Measurements from ENCODE around the gene APOBEC3A.

Gene APOBEC3A

DNA sequence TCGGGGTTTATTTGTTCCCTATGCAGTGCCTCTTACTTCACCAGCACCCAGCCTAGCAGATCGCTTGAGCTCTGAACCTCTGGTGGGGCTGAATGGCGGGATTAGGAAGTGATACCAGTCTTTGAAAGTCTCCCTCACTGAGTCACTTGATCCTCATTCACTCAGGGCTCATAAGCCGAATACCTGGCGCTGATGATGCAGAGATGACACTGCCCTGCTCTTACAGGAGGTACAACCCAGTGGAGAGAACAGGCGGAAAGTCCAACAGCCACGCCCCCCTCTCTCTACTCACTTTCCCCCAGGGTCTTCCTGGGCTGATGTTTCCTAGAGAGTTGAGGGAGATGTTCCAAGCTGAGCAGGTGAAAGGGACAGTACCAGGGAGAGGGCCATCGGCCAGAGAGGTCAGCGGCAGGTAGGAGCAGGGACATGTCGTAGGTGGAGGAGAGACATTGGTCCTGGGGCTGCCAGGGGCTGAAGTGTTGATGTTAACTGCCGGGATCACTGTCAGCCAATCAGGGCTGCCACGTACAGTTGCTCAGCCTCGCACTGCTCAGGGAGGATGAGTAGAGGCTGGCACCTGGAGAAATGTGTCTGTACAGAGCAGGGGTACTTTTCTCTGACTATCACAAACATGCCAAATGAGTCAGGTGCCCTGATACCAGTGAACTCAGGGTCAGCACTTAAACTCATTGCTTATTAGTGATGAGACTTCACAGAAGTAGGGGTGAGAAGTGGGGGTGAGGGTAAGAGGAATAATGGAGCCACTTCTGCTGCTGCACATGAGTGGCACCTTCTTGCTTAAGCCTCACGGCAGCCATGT lies 9.9 kb upstream of the APOBEC3A start:
- H3K4me3 ChIP-seq (ENCODE audit: low read depth, low read length) = no peak overlapping the region
- TF ChIP-seq, protein P1, sequence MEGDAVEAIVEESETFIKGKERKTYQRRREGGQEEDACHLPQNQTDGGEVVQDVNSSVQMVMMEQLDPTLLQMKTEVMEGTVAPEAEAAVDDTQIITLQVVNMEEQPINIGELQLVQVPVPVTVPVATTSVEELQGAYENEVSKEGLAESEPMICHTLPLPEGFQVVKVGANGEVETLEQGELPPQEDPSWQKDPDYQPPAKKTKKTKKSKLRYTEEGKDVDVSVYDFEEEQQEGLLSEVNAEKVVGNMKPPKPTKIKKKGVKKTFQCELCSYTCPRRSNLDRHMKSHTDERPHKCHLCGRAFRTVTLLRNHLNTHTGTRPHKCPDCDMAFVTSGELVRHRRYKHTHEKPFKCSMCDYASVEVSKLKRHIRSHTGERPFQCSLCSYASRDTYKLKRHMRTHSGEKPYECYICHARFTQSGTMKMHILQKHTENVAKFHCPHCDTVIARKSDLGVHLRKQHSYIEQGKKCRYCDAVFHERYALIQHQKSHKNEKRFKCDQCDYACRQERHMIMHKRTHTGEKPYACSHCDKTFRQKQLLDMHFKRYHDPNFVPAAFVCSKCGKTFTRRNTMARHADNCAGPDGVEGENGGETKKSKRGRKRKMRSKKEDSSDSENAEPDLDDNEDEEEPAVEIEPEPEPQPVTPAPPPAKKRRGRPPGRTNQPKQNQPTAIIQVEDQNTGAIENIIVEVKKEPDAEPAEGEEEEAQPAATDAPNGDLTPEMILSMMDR (conservative IDR thresholded peaks at IDR 0.05; ENCODE audit: low read depth, low read length) = no peak
- no peak for DNase-seq (ENCODE audit: low read depth)

DNA sequence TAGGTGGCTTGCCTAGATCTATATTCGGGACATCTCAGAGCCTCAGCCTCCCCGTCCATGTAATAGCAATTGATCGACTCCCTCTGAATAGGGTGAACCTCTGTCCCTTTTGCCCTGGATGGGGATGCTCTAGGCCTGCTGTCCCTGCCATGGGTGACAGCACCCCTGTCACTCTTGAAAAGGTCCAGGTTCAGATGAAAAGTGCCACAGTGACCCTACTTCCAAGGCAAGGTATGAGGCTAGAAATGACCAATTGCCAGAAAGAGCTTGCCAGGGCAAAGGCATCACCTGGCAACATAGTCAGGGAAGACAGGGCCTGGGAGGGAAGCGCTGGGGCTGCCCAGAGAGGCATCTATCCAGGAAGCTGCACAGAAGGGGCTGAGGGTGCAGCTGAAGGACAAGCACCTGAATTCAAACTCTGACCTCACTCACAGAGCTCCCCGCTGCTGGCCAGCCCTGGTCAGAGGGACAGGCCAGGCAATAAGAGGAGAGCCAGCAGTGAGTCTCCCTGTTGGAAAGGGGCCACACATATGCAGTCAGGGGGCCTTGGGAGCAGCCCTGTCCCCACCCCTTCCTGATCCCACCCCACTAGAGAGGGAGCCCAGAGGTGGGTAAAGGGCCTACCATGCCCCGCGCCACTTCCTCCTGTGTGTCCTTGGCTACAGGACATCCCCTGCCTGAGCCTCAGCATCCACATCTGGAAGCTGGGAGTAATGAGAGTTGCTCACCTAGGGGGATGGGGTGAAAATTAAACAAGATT lies 9.0 kb upstream of the APOBEC3A start:
- TF ChIP-seq, protein P1 (conservative IDR thresholded peaks at IDR 0.05; ENCODE audit: low read depth, low read length) = no peak
- no peak for DNase-seq (ENCODE audit: low read depth)

DNA sequence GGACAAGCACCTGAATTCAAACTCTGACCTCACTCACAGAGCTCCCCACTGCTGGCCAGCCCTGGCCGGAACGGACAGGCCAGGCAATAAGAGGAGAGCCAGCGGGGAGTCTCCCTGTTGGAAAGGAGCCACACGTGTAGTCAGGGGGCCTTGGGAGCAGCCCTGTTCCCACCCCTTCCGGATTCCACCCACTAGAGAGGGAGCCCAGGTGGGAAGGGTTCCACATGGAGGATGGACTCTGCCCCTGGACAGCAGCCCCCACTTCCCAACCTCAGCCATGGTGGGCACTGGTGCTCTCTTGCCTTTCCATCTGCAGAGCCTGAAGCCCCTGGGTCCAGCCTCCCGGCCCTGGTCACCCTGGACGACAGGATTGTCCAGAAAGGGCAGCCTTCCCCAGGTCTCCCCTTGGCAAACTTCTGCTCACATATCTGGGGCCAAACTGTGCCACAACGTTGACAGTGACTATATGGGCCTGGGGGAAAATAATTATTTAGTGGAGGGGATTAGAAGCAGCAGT lies 7.5 kb upstream of the APOBEC3A start:
- TF ChIP-seq, protein P1 (conservative IDR thresholded peaks at IDR 0.05; ENCODE audit: low read depth, low read length) = no peak

More for the DNA sequence above, 9.0 kb upstream of the APOBEC3A start:
- H3K4me3 ChIP-seq (ENCODE audit: low read depth, low read length) = no peak overlapping the region

DNA sequence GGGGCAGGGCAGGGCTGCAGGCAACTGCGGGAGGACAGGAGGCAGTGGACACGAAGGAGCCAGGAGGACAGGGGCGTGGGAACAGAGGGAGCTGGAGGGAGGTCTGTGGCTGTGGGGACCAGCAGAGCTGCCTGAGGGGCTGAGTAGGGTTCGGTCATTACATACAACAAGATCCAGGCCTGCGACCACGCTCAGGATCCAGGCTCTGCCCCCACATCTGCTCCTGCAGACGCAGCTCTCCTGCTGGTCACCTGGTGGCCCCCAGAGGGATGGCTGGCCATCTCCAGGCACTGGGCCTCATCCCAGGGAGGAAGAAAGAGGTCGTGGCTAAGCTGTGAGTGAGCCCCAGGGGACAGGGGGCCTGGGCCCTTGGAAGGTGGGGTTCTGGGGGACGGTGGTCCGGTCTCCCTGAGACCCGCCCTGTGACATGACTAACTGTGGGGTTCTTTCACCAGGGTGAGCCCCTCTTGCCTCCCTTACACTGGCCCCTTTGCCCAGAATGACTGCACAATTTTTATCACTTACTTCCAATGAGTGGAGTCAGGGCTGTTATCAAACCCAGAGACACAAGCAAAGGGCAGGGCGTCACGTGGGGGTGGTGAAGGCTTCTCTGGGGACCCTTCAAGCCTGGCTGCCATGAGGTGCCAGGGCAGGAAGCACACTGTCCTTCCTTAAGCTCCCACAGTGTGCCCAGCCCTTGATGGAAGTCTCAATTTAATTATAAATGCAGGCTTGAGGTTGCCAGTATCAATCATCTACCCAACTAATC lies 6.7 kb upstream of the APOBEC3A start:
- TF ChIP-seq, protein P1 (conservative IDR thresholded peaks at IDR 0.05; ENCODE audit: low read depth, low read length) = no peak
- H3K4me3 ChIP-seq (ENCODE audit: low read depth, low read length) = no peak overlapping the region
- no peak for DNase-seq (ENCODE audit: low read depth)

More for the DNA sequence above, 7.5 kb upstream of the APOBEC3A start:
- H3K4me3 ChIP-seq (ENCODE audit: low read depth, low read length) = no peak overlapping the region
- peak; percentile 14 for DNase-seq (ENCODE audit: low read depth)

DNA sequence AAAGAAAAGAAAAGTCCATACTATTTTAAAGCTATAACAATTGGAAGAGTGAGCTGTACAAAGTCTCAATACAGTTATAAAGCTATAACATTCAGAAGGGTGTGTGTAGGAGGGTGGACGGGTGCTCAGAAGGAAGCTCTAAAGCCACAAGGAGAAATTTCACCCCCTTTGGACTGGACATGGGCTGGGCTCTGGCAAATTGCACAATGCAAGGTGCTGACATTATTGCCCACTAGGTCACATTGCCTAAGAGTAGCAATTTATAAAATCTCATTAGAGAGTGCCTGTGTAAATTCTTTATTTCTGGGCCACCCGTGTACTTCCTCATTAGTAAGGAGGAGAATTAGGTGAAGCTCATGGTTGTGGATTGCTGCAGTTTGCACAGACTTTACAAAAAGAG lies 5.7 kb upstream of the APOBEC3A start:
- DNase-seq (ENCODE audit: low read depth) = no peak
- TF ChIP-seq, protein P1 (conservative IDR thresholded peaks at IDR 0.05; ENCODE audit: low read depth, low read length) = no peak
- H3K4me3 ChIP-seq (ENCODE audit: low read depth, low read length) = no peak overlapping the region

DNA sequence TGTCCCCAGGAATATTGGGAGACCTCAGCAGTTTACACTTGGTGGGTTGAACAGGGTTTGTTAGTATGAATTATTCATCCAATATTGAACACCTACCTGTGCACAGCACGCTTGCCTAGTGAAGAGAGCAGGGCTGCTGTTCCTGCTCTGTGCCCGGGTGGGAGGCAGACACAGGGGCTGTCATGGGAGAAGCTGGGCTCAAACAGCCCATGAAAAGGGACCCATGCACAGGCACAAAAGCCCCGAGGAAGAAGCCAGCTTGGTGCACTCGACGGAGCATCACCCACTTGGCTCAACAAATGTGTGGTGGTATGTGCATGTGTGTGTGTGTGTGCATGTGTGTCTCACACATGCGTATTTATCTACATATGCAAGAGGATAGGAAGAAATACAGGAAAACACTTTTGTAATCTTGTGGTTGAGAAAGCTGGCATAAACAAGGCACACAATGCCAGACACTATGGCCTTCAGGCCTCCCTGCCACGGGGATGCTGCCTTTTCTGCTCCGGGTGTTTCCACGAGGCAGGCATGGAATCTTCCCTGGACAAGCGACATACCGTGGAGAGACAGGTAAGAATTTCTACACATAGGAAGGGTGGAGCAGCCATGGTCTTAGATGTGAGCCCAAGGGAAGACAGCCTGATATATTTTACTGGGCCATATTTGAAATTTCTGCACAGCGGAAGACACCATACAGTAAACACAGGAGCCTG lies 5.0 kb upstream of the APOBEC3A start:
- TF ChIP-seq, protein P1 (conservative IDR thresholded peaks at IDR 0.05; ENCODE audit: low read depth, low read length) = no peak
- DNase-seq (ENCODE audit: low read depth) = no peak
- no peak overlapping the region for H3K4me3 ChIP-seq (ENCODE audit: low read depth, low read length)
